Embryonic facial prominence (tissue), 1 donor: ENCODE results near the gene WBP2NL.
"Not testable (repeated sequence)": the region's sequence is repeated elsewhere in the genome, so short reads cannot be mapped to it uniquely, and the experiment has no call there.

ENCODE experiments used
- DNase-seq: peaks from one replicate; pipeline ENCODE4 v3.0.0-alpha.2; 2016; ENCODE audit errors: extremely low spot score

Gene WBP2NL

GRCh38 chr22:42033263-42034181, 34.9 kb downstream of the WBP2NL start:
- no peak for DNase-seq

- DNase-seq = no peak
Measured at GRCh38 chr22:42035256-42035655, 36.7 kb downstream of the WBP2NL start.

- DNase-seq = no peak
Measured at GRCh38 chr22:42039271-42039670, 40.7 kb downstream of the WBP2NL start.

GRCh38 chr22:42041784-42042183, 43.2 kb downstream of the WBP2NL start:
- DNase-seq = no peak

GRCh38 chr22:42050641-42051180, 52.1 kb downstream of the WBP2NL start:
- no peak for DNase-seq

- no peak for DNase-seq
Measured at GRCh38 chr22:42052765-42053164, 54.2 kb downstream of the WBP2NL start.

GRCh38 chr22:42056757-42057511, 58.3 kb downstream of the WBP2NL start:
- no peak for DNase-seq

GRCh38 chr22:42060489-42060888, 61.9 kb downstream of the WBP2NL start:
- DNase-seq = no peak

- no peak for DNase-seq
Measured at GRCh38 chr22:42061041-42061440, 62.5 kb downstream of the WBP2NL start.

- DNase-seq = no peak
Measured at GRCh38 chr22:42062506-42063170, 64.0 kb downstream of the WBP2NL start.

GRCh38 chr22:42064629-42065028, 66.0 kb downstream of the WBP2NL start:
- DNase-seq = no peak

- no peak for DNase-seq
Measured at GRCh38 chr22:42065438-42066125, 67.0 kb downstream of the WBP2NL start.

- no peak for DNase-seq
Measured at GRCh38 chr22:42066126-42066761, 67.7 kb downstream of the WBP2NL start.

GRCh38 chr22:42066937-42067336, 68.3 kb downstream of the WBP2NL start:
- DNase-seq = no peak

GRCh38 chr22:42067671-42068251, 69.2 kb downstream of the WBP2NL start:
- no peak for DNase-seq

GRCh38 chr22:42068291-42068690, 69.7 kb downstream of the WBP2NL start:
- no peak for DNase-seq

GRCh38 chr22:42069801-42070516, 71.4 kb downstream of the WBP2NL start:
- no peak for DNase-seq

GRCh38 chr22:42070517-42071422, 72.2 kb downstream of the WBP2NL start, which contains the start of gene NAGA:
TSS of gene NAGA (minus strand) at chr22:42070812. CDS start at chr22:42070297, 515 bp downstream.
- peak; percentile 93 for DNase-seq

GRCh38 chr22:42071508-42071907, 72.9 kb downstream of the WBP2NL start:
- DNase-seq = not testable (repeated sequence)
